Endothelial cell of umbilical vein (primary cell): ENCODE data around the gene ANO1. TPM values are rescaled to one million over a fixed set of nuclear protein-coding genes. Genes with fewer than 3 reads are reported as not detected.

Source experiments
- BruUV-seq: library from RNA; stranded (reverse); fragments of 400-500 nt; replicated peaks from 2 replicates; lab custom pipeline; 2021; lab: Mats Ljungman, UMichigan
- CTCF ChIA-PET: fragments of 300-600, 350-600 bp; sonication (Branson Sonifier 250); formaldehyde crosslinking; loops from one replicate; lab custom pipeline; 2021; ENCODE audit warnings: antibody characterized with exemption, inconsistent platforms; lab: Charles Lee
- POLR2A ChIA-PET: fragments of 300-600, 350-600 bp; sonication (Branson Sonifier 250); formaldehyde crosslinking; loops from one replicate; lab custom pipeline; 2021; ENCODE audit warnings: antibody characterized with exemption, inconsistent platforms; lab: Charles Lee
- DNase-seq: peaks from one replicate; pipeline ENCODE4 v3.0.0-alpha.2; 2011; ENCODE audit warnings: low read depth, low spot score
- FAIRE-seq: peaks from 2 replicates; lab custom pipeline; 2011; peaks lifted over from hg19 to GRCh38; lab: Jason Lieb, UNC
- H2AFZ ChIP-seq: 2 replicates; pipeline ENCODE4 v1.6.0; 2012; ENCODE audit warnings: low read depth, low read length, control low read depth, inconsistent platforms
- H3K27ac ChIP-seq: 2 replicates; pipeline ENCODE4 v1.5.1; 2011; ENCODE audit warnings: low read depth, mild to moderate bottlenecking, control low read depth, low read length, moderate library complexity; ENCODE audit not compliant: insufficient read depth
- H3K27me3 ChIP-seq, 2 experiments: 2 replicates each; pipeline versions ENCODE4 v1.6.0 to v1.6.1; 2011; ENCODE audit warnings: low read length in 2 of 2, mixed read lengths in 1 of 2; ENCODE audit not compliant: control insufficient read depth in 2 of 2, insufficient read depth in 2 of 2
- H3K36me3 ChIP-seq, 2 experiments: 2 replicates in 1 of 2; 3 replicates in 1 of 2; pipeline ENCODE4 v1.5.1; 2011; ENCODE audit warnings: low read length in 2 of 2, mild to moderate bottlenecking in 1 of 2, moderate library complexity in 1 of 2; ENCODE audit not compliant: control insufficient read depth in 2 of 2, insufficient read depth in 2 of 2; ENCODE audit errors: extremely low read depth in 1 of 2
- H3K4me1 ChIP-seq: 3 replicates; pipeline ENCODE4 v1.5.1; 2011; ENCODE audit warnings: mild to moderate bottlenecking, low read length; ENCODE audit not compliant: control insufficient read depth, insufficient read depth; ENCODE audit errors: extremely low read depth
- H3K4me2 ChIP-seq: 2 replicates; pipeline ENCODE4 v1.6.1; 2011; ENCODE audit warnings: low read length, control low read depth, mixed read lengths; ENCODE audit not compliant: insufficient read depth
- H3K4me3 ChIP-seq, 3 experiments: fragments of 200-600 bp in 1 of 3; sonication (generic), shearing (Covaris generic) in 1 of 3; replicated peaks in 1 of 3; 2 replicates each; pipeline ENCODE4 v1.5.1; 2011 to 2016; ENCODE audit warnings: control low read depth in 3 of 3, low read length in 3 of 3, mild to moderate bottlenecking in 2 of 3, inconsistent platforms in 1 of 3, low read depth in 1 of 3, moderate library complexity in 1 of 3; ENCODE audit not compliant: insufficient read depth in 1 of 3
- H3K79me2 ChIP-seq: 2 replicates; pipeline ENCODE4 v1.6.0; 2012; ENCODE audit warnings: low read length, inconsistent platforms; ENCODE audit not compliant: control insufficient read depth, insufficient read depth
- H3K9ac ChIP-seq: replicated peaks from 2 replicates; pipeline ENCODE3; 2011; ENCODE audit warnings: low read length, control low read depth; ENCODE audit not compliant: insufficient read depth; ENCODE audit errors: extremely low read depth
- H3K9me1 ChIP-seq: replicated peaks from 3 replicates; pipeline ENCODE4 v1.6.0; 2011; ENCODE audit warnings: mild to moderate bottlenecking, low read length; ENCODE audit not compliant: control insufficient read depth, insufficient read depth; ENCODE audit errors: extremely low read depth
- H3K9me3 ChIP-seq: replicated peaks from 2 replicates; pipeline ENCODE4 v1.5.1; 2012; ENCODE audit warnings: low read length, inconsistent platforms; ENCODE audit not compliant: control insufficient read depth, insufficient read depth
- H4K20me1 ChIP-seq: replicated peaks from 2 replicates; pipeline ENCODE3; 2011; ENCODE audit warnings: mild to moderate bottlenecking, low read length; ENCODE audit not compliant: control insufficient read depth, insufficient read depth; ENCODE audit errors: extremely low read depth
- CTCF ChIP-seq, 2 donors: IDR thresholded peaks; 1 replicate in 1 of 2; 2 replicates in 1 of 2; pipeline ENCODE4 v1.5.1; 2011; ENCODE audit warnings: low read length in 2 of 2, mild to moderate bottlenecking in 2 of 2, moderate library complexity in 2 of 2, control low read depth in 1 of 2, inconsistent platforms in 1 of 2, low read depth in 1 of 2; ENCODE audit not compliant: insufficient read depth in 1 of 2; ENCODE audit errors: extremely low read depth in 1 of 2
- EZH2 ChIP-seq: IDR thresholded peaks from 2 replicates; pipeline ENCODE4 v1.6.1; 2012; ENCODE audit warnings: borderline replicate concordance, low read depth, mild to moderate bottlenecking, moderate library complexity, low read length, inconsistent platforms; ENCODE audit not compliant: severe bottlenecking
- FOS ChIP-seq: IDR thresholded peaks from 2 replicates; pipeline ENCODE4 v1.6.1; 2011; ENCODE audit warnings: mild to moderate bottlenecking, low read length, moderate library complexity, borderline replicate concordance; ENCODE audit not compliant: insufficient read depth
- GATA2 ChIP-seq: IDR thresholded peaks from 2 replicates; pipeline ENCODE4 v1.7.0; 2011; ENCODE audit warnings: low read depth, mild to moderate bottlenecking, moderate library complexity, mixed read lengths, low read length; ENCODE audit not compliant: insufficient read length, insufficient read depth
- JUN ChIP-seq: IDR thresholded peaks from 2 replicates; pipeline ENCODE4 v1.6.1; 2011; ENCODE audit warnings: borderline replicate concordance, low read depth; ENCODE audit not compliant: insufficient read length, insufficient read depth
- MYC ChIP-seq: IDR thresholded peaks from one replicate; pipeline ENCODE4 v1.6.1; 2011; ENCODE audit warnings: mild to moderate bottlenecking, low read depth, low read length
- POLR2A ChIP-seq: IDR thresholded peaks from 2 replicates; pipeline ENCODE4 v1.6.1; 2012; ENCODE audit warnings: low read depth, mild to moderate bottlenecking, control low read depth, low read length
- POLR2AphosphoS5 ChIP-seq: IDR thresholded peaks from 2 replicates; pipeline ENCODE4 v1.6.1; 2012; ENCODE audit warnings: low read depth, mild to moderate bottlenecking, control low read depth, low read length, moderate library complexity; ENCODE audit not compliant: insufficient read depth
- dilution Hi-C: fragments of 300-500 bp; cut with MboI; formaldehyde crosslinking; loops from one replicate; pipeline ENCODE4 v1.15.0; 2019; ENCODE audit warnings: low sequenced_read_pairs; ENCODE audit not compliant: extremely low pct_ligation_motif_present
- intact Hi-C: fragments of 100-400 bp; cut with micrococcal nuclease; formaldehyde crosslinking; loops from one replicate; pipeline ENCODE4 v1.10.0; 2022
- polyA plus RNA-seq, 4 experiments: library from polyadenylated mRNA; depleted of rRNA in 3 of 4; stranded (reverse) in 3 of 4; unstranded in 1 of 4; fragments of >200 nt; gene quantifications; 2 replicates each; pipeline versions ENCODE4 v1.2.1 to v1.2.3, GENCODE V29; 2011 to 2012; ENCODE audit warnings: missing spikeins in 1 of 4
- total RNA-seq: library from RNA; stranded (reverse); gene quantifications from 2 replicates; pipeline ENCODE4 v1.2.3, GENCODE V29; 2021
- TF ChIP-seq, protein P1 (sequence below): IDR thresholded peaks from 2 replicates; pipeline ENCODE4 v1.6.1; 2011; ENCODE audit not compliant: insufficient read depth, insufficient read length

The ANO1 gene
- total and polyA plus RNA-seq, 2 donors (not counting 3 experiments of a cell fraction or from before 2014, with no cell fraction given): 0.03 to 0.40 TPM

DNA sequence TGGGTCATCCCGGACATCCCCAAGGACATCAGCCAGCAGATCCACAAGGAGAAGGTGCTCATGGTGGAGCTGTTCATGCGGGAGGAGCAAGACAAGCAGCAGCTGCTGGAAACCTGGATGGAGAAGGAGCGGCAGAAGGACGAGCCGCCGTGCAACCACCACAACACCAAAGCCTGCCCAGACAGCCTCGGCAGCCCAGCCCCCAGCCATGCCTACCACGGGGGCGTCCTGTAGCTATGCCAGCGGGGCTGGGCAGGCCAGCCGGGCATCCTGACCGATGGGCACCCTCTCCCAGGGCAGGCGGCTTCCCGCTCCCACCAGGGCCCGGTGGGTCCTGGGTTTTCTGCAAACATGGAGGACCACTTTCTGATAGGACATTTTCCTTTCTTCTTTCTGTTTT lies 109.7 kb downstream of the ANO1 start:
- CTCF ChIA-PET: interaction anchor here (1.6 to 2.7 kb wide), 2 partner anchors 269 to 273 kb away, joined by 8 to 12 read pairs; no protein-coding TSS in a partner anchor
- no peak overlapping the region for H2AFZ ChIP-seq
- no peak overlapping the region for H3K27ac ChIP-seq
- DNase-seq (no peak), FAIRE-seq (no peak)
- dilution Hi-C loops (loop anchor here (25.0 kb wide), 1 partner anchor 275 kb away; no protein-coding TSS in a partner anchor), intact Hi-C loops (no loop called here)
- no TSS peak for BruUV-seq
- no peaks in the 10 kb centered on the region for H3K9me3 ChIP-seq
- H3K4me2 ChIP-seq: no peak overlapping the region
- no peak for TF ChIP-seq CTCF (IDR thresholded peaks at IDR 0.05; ENCODE audit: extremely low read depth in 1 of 2, insufficient read depth in 1 of 2, low read depth in 1 of 2, low read length in 2 of 2)
- TF ChIP-seq EZH2: no peak
- no peak for TF ChIP-seq POLR2AphosphoS5
- no peak for TF ChIP-seq FOS
- TF ChIP-seq JUN: no peak
- no peak for TF ChIP-seq GATA2
- no peak for TF ChIP-seq POLR2A
- TF ChIP-seq MYC: no peak
- TF ChIP-seq, protein P1, sequence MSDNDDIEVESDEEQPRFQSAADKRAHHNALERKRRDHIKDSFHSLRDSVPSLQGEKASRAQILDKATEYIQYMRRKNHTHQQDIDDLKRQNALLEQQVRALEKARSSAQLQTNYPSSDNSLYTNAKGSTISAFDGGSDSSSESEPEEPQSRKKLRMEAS: no peak
- no peak overlapping the region for H3K4me3 ChIP-seq
- no peaks in the 10 kb centered on the region for H3K4me1 ChIP-seq
- no peaks in the 10 kb centered on the region for H3K9me1 ChIP-seq
- no peaks in the 10 kb centered on the region for H3K79me2 ChIP-seq
- H3K9ac ChIP-seq: no peak overlapping the region
- no peaks in the 10 kb centered on the region for H3K27me3 ChIP-seq
- POLR2A ChIA-PET: no interaction called here
- H4K20me1 ChIP-seq: no peaks in the 10 kb centered on the region
- H3K36me3 ChIP-seq: no peaks in the 10 kb centered on the region
